ENCODE data around the gene OMA1.

DNA sequence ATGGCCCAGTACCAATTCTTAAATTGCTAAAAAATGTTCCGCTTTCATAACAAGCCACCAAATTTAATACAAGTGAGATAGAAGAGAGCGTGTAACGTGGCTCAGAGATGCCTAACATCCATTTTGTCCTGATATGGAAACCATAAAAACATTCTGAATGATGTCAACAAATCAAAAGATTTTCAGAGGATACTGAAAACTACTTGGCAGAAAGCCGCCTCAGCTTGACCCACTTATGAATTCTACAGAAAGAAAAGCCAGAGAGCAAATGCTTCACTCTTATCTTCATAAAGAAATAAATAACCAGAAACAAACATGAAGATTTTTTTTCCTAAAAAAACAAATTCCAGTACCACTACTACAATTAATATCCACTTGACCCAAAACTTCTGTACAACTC is 41.2 kb downstream of the OMA1 start:
- TF ChIP-seq, protein P1, sequence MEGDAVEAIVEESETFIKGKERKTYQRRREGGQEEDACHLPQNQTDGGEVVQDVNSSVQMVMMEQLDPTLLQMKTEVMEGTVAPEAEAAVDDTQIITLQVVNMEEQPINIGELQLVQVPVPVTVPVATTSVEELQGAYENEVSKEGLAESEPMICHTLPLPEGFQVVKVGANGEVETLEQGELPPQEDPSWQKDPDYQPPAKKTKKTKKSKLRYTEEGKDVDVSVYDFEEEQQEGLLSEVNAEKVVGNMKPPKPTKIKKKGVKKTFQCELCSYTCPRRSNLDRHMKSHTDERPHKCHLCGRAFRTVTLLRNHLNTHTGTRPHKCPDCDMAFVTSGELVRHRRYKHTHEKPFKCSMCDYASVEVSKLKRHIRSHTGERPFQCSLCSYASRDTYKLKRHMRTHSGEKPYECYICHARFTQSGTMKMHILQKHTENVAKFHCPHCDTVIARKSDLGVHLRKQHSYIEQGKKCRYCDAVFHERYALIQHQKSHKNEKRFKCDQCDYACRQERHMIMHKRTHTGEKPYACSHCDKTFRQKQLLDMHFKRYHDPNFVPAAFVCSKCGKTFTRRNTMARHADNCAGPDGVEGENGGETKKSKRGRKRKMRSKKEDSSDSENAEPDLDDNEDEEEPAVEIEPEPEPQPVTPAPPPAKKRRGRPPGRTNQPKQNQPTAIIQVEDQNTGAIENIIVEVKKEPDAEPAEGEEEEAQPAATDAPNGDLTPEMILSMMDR (IDR thresholded peaks at IDR 0.05) = no peak
- no peak for TF ChIP-seq POLR2A (IDR thresholded peaks at IDR 0.05)

Data from adrenal gland (tissue), 5 donors.